ENCODE data around the gene ONECUT2.

DNA sequence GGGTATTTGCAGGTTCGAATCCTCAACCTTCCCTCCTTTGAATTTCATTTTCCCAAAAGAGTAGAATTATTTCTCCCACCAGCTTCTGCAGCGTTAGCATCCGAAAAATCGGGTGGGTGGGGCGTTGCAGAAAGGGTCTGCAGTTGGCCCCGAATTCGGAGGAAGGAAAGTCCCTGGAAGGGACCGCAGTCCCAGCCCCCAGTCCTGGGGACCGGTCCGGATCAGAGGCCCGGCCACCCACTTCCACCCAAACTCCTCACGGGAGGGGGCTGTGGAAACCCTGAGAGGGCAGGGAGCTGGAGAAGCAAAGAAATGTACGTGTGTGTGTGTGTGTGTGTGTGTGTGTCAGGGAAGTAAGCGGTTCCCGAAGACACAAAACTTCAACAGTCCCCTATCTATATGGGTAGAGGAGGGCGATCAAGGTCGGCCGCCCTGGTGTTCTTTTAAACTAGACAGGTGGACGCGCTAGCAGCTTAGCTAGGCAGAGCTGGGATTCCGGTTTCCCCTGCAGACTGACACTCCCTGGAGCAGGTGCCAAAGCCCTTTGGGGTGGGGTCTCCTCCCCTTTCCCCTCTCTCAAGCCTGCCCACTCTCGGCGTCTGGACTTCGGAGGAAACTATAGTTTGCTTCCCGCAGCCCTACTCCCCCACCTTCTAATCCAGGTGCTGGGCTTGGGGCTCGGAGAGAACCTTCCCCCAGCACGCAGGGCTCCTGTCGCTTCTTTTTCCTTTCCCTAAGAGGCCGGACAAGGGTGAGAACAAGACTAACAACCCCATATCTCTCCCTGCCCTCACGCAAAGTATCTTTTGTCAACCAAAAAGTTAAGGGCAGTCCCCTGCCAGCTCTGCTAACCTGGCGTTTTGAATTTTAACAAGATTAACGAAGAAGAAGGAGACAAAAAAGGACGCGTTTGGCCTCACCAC is 4.8 kb upstream of the ONECUT2 start:
- TF ChIP-seq, protein P1, sequence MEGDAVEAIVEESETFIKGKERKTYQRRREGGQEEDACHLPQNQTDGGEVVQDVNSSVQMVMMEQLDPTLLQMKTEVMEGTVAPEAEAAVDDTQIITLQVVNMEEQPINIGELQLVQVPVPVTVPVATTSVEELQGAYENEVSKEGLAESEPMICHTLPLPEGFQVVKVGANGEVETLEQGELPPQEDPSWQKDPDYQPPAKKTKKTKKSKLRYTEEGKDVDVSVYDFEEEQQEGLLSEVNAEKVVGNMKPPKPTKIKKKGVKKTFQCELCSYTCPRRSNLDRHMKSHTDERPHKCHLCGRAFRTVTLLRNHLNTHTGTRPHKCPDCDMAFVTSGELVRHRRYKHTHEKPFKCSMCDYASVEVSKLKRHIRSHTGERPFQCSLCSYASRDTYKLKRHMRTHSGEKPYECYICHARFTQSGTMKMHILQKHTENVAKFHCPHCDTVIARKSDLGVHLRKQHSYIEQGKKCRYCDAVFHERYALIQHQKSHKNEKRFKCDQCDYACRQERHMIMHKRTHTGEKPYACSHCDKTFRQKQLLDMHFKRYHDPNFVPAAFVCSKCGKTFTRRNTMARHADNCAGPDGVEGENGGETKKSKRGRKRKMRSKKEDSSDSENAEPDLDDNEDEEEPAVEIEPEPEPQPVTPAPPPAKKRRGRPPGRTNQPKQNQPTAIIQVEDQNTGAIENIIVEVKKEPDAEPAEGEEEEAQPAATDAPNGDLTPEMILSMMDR (IDR thresholded peaks at IDR 0.05; ENCODE audit: low read depth, low read length) = no peak
- TF ChIP-seq EZH2phosphoT487 (IDR thresholded peaks at IDR 0.05; ENCODE audit: low read depth) = no peak
